LNCAP (cell line): ENCODE data around the gene FUT6.

Experiments
- TF ChIP-seq, protein P1 (sequence below): fragments of 450-650 bp; IDR thresholded peaks from 2 replicates; pipeline ENCODE4 v1.5.1; 2017; ENCODE audit warnings: mild to moderate bottlenecking

FUT6 gene

DNA sequence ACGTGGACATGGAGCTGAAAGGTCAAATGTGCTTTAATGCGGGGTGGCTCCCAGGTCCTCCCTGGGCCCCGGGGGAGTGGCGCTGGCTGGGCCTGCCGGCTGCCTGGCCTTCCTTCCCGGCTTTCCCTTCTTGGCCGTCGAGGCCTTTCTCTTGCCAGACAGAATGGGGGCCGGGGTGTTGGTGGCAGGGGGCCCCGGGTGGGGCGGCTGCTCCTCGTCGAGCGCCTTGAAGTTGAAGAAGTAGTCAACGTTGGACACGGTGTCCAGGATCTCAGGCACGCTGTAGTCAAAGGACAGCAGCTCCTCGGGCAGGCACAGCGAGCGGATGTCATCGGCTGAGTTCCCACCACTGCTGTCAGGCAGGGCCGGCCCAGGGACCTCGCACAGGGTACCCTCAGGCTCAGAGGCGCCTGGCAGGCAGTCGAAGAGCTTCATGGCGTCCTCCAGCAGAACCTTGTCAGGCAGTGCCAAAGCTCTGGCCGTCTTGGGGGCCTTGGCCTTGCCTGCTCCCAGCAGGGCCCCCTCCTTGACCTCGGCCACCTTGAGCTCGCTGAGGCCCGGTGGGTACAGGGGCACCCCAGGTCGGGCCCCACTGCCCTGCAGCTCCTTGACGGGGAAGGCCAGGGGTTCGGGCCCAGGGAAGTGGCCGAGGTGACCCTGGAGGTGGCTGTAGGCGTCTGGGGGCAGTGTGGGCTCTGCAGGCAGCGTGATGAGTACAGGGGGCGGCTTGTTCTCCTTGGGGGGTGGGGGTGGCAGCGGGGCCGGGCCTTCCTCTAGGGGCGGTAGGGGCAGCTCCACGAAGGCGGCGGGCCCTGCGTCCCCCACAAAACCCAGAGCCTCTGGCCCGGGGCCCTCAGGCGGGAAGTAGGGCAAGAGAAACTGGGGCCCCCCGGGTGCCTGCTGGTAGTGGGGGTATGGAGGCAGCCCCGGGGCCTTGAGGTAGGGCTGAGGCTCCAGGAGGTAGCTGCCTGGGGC lies 56.3 kb downstream of the FUT6 start:
- TF ChIP-seq, protein P1, sequence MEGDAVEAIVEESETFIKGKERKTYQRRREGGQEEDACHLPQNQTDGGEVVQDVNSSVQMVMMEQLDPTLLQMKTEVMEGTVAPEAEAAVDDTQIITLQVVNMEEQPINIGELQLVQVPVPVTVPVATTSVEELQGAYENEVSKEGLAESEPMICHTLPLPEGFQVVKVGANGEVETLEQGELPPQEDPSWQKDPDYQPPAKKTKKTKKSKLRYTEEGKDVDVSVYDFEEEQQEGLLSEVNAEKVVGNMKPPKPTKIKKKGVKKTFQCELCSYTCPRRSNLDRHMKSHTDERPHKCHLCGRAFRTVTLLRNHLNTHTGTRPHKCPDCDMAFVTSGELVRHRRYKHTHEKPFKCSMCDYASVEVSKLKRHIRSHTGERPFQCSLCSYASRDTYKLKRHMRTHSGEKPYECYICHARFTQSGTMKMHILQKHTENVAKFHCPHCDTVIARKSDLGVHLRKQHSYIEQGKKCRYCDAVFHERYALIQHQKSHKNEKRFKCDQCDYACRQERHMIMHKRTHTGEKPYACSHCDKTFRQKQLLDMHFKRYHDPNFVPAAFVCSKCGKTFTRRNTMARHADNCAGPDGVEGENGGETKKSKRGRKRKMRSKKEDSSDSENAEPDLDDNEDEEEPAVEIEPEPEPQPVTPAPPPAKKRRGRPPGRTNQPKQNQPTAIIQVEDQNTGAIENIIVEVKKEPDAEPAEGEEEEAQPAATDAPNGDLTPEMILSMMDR, result no peak

DNA sequence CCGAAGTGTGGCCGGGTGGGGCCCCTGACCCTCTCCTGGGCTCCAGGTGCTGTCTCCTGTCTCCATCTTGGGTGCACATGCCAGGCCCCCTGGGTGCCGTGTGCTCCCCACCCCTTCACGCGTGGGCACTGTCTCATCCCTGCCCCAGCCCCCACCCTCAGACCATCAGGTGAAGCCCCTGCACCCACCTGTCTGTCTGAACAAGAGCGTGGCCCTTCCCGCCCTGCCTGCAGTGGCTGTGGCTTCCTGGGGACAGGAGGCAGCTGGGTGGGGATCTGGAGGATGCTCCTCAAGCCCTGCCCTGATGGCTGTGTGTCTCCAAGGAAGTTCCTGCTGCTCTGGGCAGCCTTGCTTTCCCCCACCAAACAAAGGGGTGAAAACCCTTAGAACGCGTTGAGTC lies 57.2 kb downstream of the FUT6 start:
- TF ChIP-seq, protein P1, result no peak
